ENCODE results near the gene TEX26. TPM values are rescaled to one million over a fixed set of nuclear protein-coding genes. Genes with fewer than 3 reads are reported as not detected.

The TEX26 gene
- total RNA-seq, 4 donors from 2014 or later, result not detected

GRCh38 chr13:31010296-31010695 lies 77.8 kb downstream of the TEX26 start:
- intact Hi-C loops (cut with DNase I; ENCODE audit: low total_unique reads), result no loop called here
- Histone ChIP-seq H3K4me1 (no peaks in the 10 kb centered on the region), H3K27me3 (no peaks in the 10 kb centered on the region), H3K4me3 (no peak overlapping the region), H3K36me3 (no peaks in the 10 kb centered on the region), H3K9me3 (no peaks in the 10 kb centered on the region), H3K27ac (no peak overlapping the region)
- no peak for DNase-seq
- no peak for TF ChIP-seq POLR2A (IDR thresholded peaks at IDR 0.05)
- TF ChIP-seq, protein P1, sequence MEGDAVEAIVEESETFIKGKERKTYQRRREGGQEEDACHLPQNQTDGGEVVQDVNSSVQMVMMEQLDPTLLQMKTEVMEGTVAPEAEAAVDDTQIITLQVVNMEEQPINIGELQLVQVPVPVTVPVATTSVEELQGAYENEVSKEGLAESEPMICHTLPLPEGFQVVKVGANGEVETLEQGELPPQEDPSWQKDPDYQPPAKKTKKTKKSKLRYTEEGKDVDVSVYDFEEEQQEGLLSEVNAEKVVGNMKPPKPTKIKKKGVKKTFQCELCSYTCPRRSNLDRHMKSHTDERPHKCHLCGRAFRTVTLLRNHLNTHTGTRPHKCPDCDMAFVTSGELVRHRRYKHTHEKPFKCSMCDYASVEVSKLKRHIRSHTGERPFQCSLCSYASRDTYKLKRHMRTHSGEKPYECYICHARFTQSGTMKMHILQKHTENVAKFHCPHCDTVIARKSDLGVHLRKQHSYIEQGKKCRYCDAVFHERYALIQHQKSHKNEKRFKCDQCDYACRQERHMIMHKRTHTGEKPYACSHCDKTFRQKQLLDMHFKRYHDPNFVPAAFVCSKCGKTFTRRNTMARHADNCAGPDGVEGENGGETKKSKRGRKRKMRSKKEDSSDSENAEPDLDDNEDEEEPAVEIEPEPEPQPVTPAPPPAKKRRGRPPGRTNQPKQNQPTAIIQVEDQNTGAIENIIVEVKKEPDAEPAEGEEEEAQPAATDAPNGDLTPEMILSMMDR (IDR thresholded peaks at IDR 0.05 in 4 of 5, conservative IDR thresholded peaks at IDR 0.05 in 1 of 5), result no peak
- ATAC-seq, result no peak
- in situ Hi-C loops (cut with MboI; ENCODE audit: low sequenced_read_pairs in 4 of 4), result no loop called here

- DNase-seq, result no peak
- Histone ChIP-seq H3K36me3 (no peaks in the 10 kb centered on the region), H3K4me3 (no peak overlapping the region), H3K9me3 (no peaks in the 10 kb centered on the region), H3K27ac (no peak overlapping the region), H3K4me1 (no peaks in the 10 kb centered on the region), H3K27me3 (no peaks in the 10 kb centered on the region)
- in situ Hi-C loops (cut with MboI; ENCODE audit: low sequenced_read_pairs in 4 of 4) (no loop called here), intact Hi-C loops (cut with DNase I; ENCODE audit: low total_unique reads) (no loop called here)
- no peak for TF ChIP-seq POLR2A (IDR thresholded peaks at IDR 0.05)
- TF ChIP-seq, protein P1 (IDR thresholded peaks at IDR 0.05 in 4 of 5, conservative IDR thresholded peaks at IDR 0.05 in 1 of 5), result no peak
- no peak for ATAC-seq
Observed at GRCh38 chr13:31011193-31011860, 78.9 kb downstream of the TEX26 start.

DNA sequence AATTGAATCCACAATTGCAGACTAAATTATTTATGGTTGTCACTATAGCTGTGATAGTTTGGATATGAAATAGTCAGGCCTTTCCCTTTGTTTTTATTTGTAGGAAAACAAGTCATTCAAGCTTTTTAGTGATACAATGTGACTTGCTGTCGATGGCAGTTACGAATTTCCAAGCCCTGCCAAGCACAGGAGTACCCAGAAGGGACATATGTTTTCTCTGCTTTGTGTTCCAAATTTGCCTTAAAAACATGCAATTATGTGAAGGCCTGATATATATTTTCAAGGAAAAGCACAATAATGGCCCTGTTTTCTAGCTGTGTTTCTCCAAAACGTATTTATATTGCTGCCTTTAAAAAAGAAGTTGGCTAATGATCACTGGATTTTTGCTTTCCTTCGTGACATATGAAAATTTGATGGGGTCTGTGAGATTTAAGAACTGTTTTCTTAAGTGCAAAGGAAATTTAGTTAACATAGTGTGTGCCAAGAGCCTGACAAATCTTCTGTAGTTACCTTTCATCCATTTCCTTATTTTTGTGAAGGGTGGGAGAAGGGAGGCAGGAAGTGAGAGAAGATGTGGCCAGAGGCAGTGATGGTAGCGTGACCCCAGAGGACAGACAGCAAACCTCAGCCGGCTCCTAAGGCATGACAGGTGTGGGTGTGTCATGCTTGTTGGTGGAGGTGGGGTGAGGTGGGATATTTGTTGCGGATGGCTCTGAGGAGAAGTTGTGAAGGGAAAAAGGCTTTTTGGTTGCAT lies 79.6 kb downstream of the TEX26 start:
- intact Hi-C loops (cut with DNase I; ENCODE audit: low total_unique reads), result no loop called here
- H3K36me3 ChIP-seq, result no peaks in the 10 kb centered on the region
- H3K4me1 ChIP-seq, result no peaks in the 10 kb centered on the region
- ATAC-seq (no peak), DNase-seq (no peak)
- no peak for TF ChIP-seq POLR2A (IDR thresholded peaks at IDR 0.05)
- TF ChIP-seq, protein P1 (IDR thresholded peaks at IDR 0.05 in 4 of 5, conservative IDR thresholded peaks at IDR 0.05 in 1 of 5), result no peak
- no peak overlapping the region for H3K4me3 ChIP-seq
- H3K27ac ChIP-seq, result no peak overlapping the region
- H3K27me3 ChIP-seq, result no peaks in the 10 kb centered on the region
- in situ Hi-C loops (cut with MboI; ENCODE audit: low sequenced_read_pairs in 4 of 4), result no loop called here
- H3K9me3 ChIP-seq, result no peaks in the 10 kb centered on the region

DNA sequence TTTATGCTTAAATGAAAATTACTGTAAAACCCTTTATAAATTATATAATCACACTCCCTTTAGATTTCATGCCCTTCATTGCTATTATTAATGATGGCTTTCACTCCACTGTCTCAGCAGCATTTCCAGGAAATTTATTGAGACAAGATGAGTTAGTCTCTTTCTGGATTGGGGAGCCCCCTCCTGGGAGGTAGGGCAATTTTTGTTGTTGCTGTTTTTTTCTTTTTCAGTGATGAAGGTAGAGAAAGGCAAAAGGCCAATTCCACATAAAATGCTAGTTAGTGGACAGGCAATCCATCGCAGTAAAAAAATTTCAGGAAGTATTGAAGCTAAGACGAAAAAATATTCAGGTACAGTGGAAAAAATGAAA lies 80.2 kb downstream of the TEX26 start:
- no peak overlapping the region for H3K27ac ChIP-seq
- in situ Hi-C loops (cut with MboI; ENCODE audit: low sequenced_read_pairs in 4 of 4), result no loop called here
- no peaks in the 10 kb centered on the region for H3K36me3 ChIP-seq
- no peaks in the 10 kb centered on the region for H3K4me1 ChIP-seq
- no peaks in the 10 kb centered on the region for H3K27me3 ChIP-seq
- intact Hi-C loops (cut with DNase I; ENCODE audit: low total_unique reads), result no loop called here
- no peak overlapping the region for H3K4me3 ChIP-seq
- DNase-seq (no peak), ATAC-seq (no peak)
- TF ChIP-seq, protein P1 (IDR thresholded peaks at IDR 0.05 in 4 of 5, conservative IDR thresholded peaks at IDR 0.05 in 1 of 5), result no peak
- no peak for TF ChIP-seq POLR2A (IDR thresholded peaks at IDR 0.05)
- no peaks in the 10 kb centered on the region for H3K9me3 ChIP-seq
